Fibroblast of upper back skin (primary cell): Measurements from ENCODE around the gene RLIM.
"Not testable (repeated sequence)": the region's sequence is repeated elsewhere in the genome, so short reads cannot be mapped to it uniquely, and the experiment has no call there.

ENCODE experiments used
- DNase-seq: peaks from one replicate; pipeline ENCODE4 v3.0.0-alpha.2; 2013

RLIM gene, protein sequence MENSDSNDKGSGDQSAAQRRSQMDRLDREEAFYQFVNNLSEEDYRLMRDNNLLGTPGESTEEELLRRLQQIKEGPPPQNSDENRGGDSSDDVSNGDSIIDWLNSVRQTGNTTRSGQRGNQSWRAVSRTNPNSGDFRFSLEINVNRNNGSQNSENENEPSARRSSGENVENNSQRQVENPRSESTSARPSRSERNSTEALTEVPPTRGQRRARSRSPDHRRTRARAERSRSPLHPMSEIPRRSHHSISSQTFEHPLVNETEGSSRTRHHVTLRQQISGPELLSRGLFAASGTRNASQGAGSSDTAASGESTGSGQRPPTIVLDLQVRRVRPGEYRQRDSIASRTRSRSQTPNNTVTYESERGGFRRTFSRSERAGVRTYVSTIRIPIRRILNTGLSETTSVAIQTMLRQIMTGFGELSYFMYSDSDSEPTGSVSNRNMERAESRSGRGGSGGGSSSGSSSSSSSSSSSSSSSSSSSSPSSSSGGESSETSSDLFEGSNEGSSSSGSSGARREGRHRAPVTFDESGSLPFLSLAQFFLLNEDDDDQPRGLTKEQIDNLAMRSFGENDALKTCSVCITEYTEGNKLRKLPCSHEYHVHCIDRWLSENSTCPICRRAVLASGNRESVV

DNA sequence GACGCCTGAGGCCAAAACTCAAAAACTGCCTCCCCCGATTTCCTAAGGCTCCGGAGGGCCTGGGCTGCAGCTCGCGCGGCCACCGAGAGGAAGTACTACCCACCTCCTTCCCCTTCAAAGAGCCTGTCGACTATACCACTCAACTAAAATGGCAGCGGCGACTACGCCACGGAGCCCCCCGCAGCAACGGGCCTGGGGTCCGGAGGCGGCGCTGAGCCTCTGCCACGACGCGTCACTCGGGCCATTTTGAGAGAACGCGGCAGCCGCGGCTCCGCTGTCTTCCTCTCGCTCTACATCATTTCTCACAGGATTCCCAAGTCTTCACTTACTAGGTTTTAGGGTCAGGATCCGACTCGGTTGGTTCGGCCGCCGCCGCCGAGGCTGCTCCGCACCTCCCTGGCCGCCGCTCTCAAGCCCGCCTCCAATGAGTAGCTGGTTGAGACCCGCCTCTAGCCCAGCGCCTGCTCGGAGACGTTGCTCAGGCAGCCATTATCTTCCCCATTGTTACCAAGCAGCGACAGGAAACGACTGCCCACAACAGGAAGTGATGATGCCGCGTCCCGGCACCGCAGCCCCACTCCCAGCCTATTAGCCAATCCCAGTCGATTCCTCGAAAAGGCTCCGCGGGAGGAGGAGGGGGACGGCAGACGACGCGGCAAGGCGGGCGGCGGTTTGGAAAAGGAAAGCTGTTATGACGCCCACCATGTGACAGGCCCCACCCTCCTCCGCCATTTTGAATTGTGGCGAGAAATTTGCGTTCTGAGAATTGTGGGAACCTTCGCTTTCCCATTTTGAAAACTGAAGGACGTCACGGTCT, at the start of gene RLIM:
RLIM (minus strand) TSS at position 532 of the 817 bp plus-strand sequence. CDS start 18,647 bp downstream, outside the sequence.
- DNase-seq, result peak; percentile 96

GRCh38 chrX:74656079-74656745, 41.8 kb upstream of the RLIM start:
- peak; percentile 31 for DNase-seq

- DNase-seq, result not testable (repeated sequence)
Observed at GRCh38 chrX:74654953-74655352, 40.5 kb upstream of the RLIM start.

DNA sequence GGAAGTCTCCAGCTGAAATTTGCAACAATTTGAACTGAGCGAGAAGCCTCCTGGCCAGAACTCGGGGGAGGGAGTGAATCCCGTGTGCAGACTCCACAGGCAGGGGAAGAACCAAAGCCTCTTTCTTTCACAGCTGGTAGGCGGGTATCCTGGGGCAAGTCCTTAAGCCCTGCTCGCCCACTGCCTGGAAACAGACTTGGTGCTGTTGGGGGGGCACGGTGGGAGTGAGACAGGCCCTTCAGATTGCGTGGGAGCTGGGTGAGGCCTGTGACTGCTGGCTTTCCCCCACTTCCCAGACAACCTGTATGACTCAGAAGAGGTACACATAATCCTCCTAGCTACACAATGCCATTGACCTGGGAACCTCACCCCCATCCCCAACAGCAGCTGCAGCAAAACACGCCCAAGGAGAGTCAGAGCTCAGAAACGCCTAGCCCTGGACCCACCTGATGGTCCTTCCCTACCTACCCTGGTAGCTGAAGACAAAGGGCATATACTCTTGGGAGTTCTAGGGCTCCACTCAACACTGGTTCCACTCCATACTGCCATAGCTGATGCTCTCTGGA, 22.4 kb upstream of the RLIM start:
- no peak for DNase-seq

DNA sequence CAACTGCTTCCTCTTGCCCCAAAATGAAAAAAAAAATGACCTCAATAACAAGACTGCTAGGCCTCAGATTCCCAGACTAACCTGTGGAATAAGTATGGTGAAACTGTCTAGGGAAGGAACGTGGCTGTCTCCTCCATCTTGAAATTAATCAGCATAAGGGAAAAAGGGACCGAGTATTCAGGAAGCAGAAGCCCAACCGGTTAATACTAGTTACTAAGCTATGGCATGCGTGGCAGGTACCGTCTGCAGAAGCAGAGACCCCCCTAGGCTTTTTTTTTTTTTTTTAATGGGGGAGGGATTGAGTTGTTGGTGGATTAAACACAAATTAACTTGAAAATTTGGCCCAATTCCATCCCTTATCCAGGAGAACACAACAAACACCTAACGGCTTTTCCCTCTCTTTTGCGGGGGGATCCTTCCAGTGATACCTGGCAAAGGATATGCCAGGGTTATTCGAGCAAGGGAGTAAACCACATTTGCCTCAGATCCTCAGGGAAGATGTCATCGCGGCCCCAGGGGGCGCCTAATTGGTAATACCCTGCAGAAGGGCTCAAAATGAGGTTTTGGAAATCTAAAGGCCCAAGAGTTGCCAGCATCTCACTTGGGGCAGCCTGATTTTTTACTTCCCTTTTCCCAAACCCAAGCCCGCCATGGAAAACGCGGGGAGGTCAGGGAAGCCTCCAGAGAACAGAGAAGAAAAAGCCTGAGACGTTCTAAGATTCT, 893 bp downstream of the RLIM start:
- DNase-seq, result peak; percentile 28

- DNase-seq, result no peak
Observed at GRCh38 chrX:74606799-74607198, 7.6 kb downstream of the RLIM start.

- DNase-seq, result no peak
Observed at GRCh38 chrX:74606342-74606741, 8.1 kb downstream of the RLIM start.

- no peak for DNase-seq
Observed at GRCh38 chrX:74603040-74603439, 11.4 kb downstream of the RLIM start.

DNA sequence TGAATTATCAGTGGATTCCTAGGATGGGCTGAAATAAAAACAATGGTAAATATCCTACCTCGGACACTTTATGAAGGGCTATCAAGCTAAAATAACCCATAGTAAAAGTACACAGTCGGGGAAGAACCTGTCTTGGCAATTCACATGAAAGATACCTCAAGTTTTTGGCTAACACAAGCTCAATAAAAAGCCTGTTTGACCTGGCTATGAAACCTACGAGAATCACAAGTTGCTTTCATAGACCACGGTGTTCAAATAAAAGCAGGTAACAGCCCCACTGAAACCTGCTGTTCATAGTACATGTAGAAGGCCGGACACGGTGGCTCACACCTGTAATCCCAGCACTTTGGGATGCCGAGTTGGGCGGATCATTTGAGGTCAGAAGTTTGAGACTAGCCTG, 12.3 kb downstream of the RLIM start:
- DNase-seq, result no peak

DNA sequence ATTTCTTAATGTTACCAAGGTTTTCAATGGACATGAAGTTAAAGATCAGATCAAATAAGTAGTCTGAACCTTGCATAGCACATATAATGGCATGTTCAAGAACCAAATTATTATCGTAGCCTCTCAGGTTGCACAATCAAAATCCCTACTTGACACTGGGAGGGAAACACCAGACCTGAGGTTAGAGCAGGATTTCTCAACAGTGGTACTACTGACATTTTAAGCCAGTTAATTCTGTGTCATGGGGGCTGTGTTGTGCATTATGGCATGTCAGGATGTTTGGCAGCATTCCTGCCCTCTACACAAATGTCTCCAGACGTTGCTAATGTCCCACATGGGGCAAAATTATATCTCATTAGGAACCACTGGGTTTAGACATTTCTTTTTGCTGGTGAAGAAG, 20.8 kb downstream of the RLIM start:
- DNase-seq, result peak; percentile 0

DNA sequence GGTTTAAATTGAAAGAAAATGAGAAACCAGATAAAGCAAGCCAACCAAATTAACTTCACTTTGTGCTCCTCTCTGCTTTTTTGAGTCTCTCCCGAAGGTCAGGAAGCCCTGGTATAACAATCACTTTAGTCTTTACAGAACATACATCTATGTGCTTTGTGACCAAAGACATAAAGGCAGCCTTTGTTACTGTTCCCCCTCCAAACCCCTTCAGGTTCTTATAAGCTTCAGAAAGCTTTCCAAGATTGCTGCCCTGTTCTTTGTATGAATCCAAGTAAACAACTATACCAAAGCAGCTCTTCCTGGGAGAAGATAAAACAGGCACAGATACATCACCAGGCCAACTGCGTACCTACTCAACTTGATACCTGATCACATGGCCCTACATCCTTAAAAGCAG, 28.7 kb downstream of the RLIM start:
- DNase-seq, result no peak

DNA sequence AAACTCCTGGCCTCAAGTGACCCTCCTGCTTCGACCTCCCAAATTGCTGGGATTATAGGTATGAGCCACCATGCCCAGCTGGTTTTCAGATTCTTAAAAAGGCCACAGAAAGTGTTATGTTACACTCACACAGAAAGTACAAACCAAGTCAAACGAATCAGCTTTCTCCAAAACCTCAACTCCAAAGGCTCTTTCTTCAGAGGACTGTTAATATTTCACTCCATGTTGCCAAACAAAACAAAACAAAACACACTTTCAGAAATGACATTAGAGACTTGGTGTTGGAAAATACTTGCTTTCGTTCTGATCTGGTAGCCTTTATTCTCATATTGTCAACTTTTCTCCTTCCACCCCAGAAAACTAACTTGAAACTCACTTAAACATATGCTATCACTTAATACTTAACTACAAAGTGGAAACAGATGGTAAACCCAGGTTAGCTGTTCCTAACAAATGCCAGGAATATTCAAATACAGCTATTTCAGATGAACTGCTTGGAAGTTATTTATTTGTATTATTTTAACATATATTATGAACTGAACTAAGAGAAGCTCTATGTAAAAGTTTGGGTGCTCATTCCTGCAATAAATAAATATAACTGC, 34.7 kb downstream of the RLIM start:
- peak; percentile 32 for DNase-seq

DNA sequence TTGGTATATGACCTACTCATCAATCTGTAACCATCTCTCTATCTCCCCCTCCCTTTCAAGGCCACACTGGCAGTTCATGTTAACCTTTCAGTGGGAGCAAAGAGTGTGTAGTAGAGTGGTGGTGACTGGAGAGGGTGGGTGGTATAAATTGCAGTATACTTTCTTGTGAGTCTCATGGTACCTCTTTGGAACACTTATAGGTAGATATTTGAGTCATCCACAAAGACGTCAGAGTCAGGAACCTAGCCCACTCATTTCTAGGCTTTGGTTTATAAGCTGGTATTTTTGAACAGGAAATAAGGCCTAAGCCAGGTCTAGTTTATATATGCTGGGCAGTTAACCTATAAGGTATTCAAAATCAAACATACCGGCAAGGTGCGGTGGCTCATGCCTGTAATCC, 36.3 kb downstream of the RLIM start:
- no peak for DNase-seq

DNA sequence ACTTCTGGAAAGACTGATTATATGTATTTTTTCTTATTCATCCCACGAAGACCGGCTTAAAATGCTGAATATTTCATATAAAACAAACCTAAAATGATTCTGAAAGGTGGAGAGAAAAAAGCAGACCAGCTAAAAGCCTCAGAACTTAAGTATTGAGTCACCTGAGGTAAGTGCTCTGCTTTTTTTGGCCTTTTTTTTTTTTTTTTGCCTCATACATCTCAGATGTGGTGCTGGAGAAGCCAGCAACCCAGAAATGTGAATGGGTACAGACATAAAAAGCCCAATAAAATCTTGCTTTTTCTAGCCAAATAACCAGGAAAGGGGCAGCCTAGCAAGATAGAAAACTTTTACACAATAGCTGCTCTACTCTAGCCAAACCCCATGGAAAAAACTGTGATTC, 57.0 kb downstream of the RLIM start:
- DNase-seq, result no peak

- no peak for DNase-seq
Observed at GRCh38 chrX:74551934-74552333, 62.5 kb downstream of the RLIM start.

GRCh38 chrX:74550295-74550802, 64.1 kb downstream of the RLIM start:
- peak; percentile 71 for DNase-seq

DNA sequence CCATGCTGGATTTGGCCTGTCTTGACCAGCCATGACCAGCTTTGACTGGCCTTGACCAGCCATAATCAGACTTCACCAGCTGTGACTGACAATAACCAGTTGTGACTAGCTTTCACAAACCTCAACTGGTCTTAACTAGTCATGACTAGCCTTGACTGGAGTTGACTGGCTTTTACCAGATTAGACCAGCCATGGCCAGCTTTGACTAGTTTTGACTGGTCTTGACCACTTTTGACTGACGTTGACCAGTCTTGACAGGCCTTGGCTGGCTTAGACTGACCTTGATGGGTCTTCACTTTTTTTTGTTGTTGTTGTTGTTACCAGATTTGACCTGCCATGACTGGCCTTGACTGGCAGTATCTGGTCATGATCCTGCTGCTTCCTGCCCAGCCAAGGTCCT, 67.4 kb downstream of the RLIM start:
- DNase-seq, result no peak

- no peak for DNase-seq
Observed at GRCh38 chrX:74545880-74546523, 68.4 kb downstream of the RLIM start.

DNA sequence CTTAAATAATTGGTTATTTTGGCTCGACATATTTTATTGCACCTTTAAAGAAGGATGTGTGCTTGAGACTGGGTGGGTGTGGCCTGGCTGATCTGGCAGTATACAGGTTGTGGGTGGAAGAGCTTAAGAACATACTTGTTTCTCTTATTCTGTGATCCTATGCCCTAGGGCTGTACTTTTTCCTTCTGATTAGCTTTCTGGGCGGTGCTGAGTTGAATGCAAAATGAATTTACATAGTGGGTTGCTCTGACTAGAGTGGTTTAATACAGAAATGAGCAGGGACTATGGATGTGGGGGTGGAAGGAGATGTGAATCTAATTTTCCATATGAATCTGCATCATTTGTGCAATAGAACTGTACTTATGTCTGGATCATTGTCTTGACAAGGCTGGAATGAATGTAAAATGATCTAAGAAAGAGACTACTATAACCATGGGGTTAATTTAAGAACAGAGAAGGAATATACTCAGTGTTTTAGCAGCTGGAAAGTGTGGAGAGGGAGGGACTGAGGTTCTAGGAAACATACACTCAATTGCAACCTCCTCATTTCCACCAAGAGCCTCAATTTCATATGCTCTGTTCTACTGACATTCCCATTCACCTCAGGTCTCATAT, 73.7 kb downstream of the RLIM start:
- no peak for DNase-seq

- DNase-seq, result peak; percentile 38
Observed at GRCh38 chrX:74536832-74537371, 77.5 kb downstream of the RLIM start.
